ENCODE measurements around the gene NUDCD2. TPM values are rescaled to one million over a fixed set of nuclear protein-coding genes. Genes with fewer than 3 reads are reported as not detected.
"Not testable (repeated sequence)": the region's sequence is repeated elsewhere in the genome, so short reads cannot be mapped to it uniquely, and the experiment has no call there.

Gene NUDCD2
- total and polyA plus RNA-seq, 8 donors: 17.9 to 56.7 (median 48.6) TPM

GRCh38 chr5:163402007-163402406, 57.9 kb downstream of the NUDCD2 start:
- intact Hi-C loops (cut with DNase I): no loop called here
- H3K4me3 ChIP-seq: no peak overlapping the region
- H3K4me1 ChIP-seq: no peaks in the 10 kb centered on the region
- DNase-seq: no peak
- no peak for TF ChIP-seq CTCF (IDR thresholded peaks at IDR 0.05)
- no peak for ATAC-seq
- H3K27ac ChIP-seq: no peak overlapping the region
- no peaks in the 10 kb centered on the region for H3K9me3 ChIP-seq
- H3K27me3 ChIP-seq: peaks cover 0 to 3% of the 10 kb centered on the region in 2 donors
- H3K36me3 ChIP-seq: no peaks in the 10 kb centered on the region

GRCh38 chr5:163401271-163401670, 58.6 kb downstream of the NUDCD2 start:
- Histone ChIP-seq H3K9me3 (no peaks in the 10 kb centered on the region), H3K27me3 (peaks cover 0 to 3% of the 10 kb centered on the region in 2 donors), H3K36me3 (no peaks in the 10 kb centered on the region), H3K4me3 (no peak overlapping the region), H3K4me1 (no peaks in the 10 kb centered on the region), H3K27ac (no peak overlapping the region)
- intact Hi-C loops (cut with DNase I): no loop called here
- ATAC-seq (no peak), DNase-seq (no peak)
- TF ChIP-seq CTCF (IDR thresholded peaks at IDR 0.05): no peak

GRCh38 chr5:163399923-163400322, 60.0 kb downstream of the NUDCD2 start:
- intact Hi-C loops (cut with DNase I): no loop called here
- H3K27me3 ChIP-seq: peaks cover 0 to 3% of the 10 kb centered on the region in 2 donors
- DNase-seq (no peak), ATAC-seq (no peak)
- no peak for TF ChIP-seq CTCF (IDR thresholded peaks at IDR 0.05)
- H3K4me3 ChIP-seq: no peak overlapping the region
- no peaks in the 10 kb centered on the region for H3K4me1 ChIP-seq
- H3K36me3 ChIP-seq: no peaks in the 10 kb centered on the region
- no peak overlapping the region for H3K27ac ChIP-seq
- H3K9me3 ChIP-seq: no peaks in the 10 kb centered on the region

- no peak overlapping the region for H3K27ac ChIP-seq
- no peak overlapping the region for H3K4me3 ChIP-seq
- peaks cover 0 to 3% of the 10 kb centered on the region in 2 donors for H3K27me3 ChIP-seq
- intact Hi-C loops (cut with DNase I): no loop called here
- no peak for TF ChIP-seq CTCF (IDR thresholded peaks at IDR 0.05)
- no peaks in the 10 kb centered on the region for H3K36me3 ChIP-seq
- ATAC-seq (no peak), DNase-seq (no peak)
- no peaks in the 10 kb centered on the region for H3K4me1 ChIP-seq
- no peaks in the 10 kb centered on the region for H3K9me3 ChIP-seq
These were observed 62.5 kb downstream of the NUDCD2 start for GRCh38 chr5:163397354-163397753.

GRCh38 chr5:163396818-163397340, 63.0 kb downstream of the NUDCD2 start:
- DNase-seq; H3K27me3 ChIP-seq; intact Hi-C loops (cut with DNase I); H3K9me3 ChIP-seq; ATAC-seq; H3K4me1 ChIP-seq; H3K36me3 ChIP-seq; H3K4me3 ChIP-seq; H3K27ac ChIP-seq: not testable (repeated sequence)

Other genes starting within 250 kb of the NUDCD2 start
- gene CCNG1, start 22.5 kb downstream of the NUDCD2 start, total RNA-seq: 100 to 1,000 TPM in 1 of 2 donors, 10 to 100 TPM in 1; 76.0 to 132 TPM
- gene CCNG1, start 22.5 kb downstream of the NUDCD2 start, polyA plus RNA-seq (ENCODE audit: insufficient read length in 6 of 6): 100 to 1,000 TPM; 137 to 173 (median 155) TPM
- gene HMMR, start 530 bp upstream of the NUDCD2 start, total RNA-seq: 1 to 10 TPM; 3.6 to 8.8 TPM
- gene HMMR, start 530 bp upstream of the NUDCD2 start, polyA plus RNA-seq (ENCODE audit: insufficient read length in 6 of 6): 10 to 100 TPM; 11.6 to 27.5 (median 15.0) TPM
- 10 to 100 TPM; 51.8 to 61.1 TPM for gene MAT2B, start 45.5 kb upstream of the NUDCD2 start, total RNA-seq
- gene MAT2B, start 45.5 kb upstream of the NUDCD2 start, polyA plus RNA-seq (ENCODE audit: insufficient read length in 6 of 6): 10 to 100 TPM; 78.1 to 98.0 (median 81.3) TPM